VCaP (cell line): Measurements from ENCODE around the gene PSMC3.

Experiments
- H3K27ac ChIP-seq: fragments of 450-650 bp; 2 replicates; pipeline ENCODE4 v1.5.1; 2017
- TF ChIP-seq, protein P1 (sequence below): fragments of 450-650 bp; conservative IDR thresholded peaks from 2 replicates; pipeline ENCODE4 v1.5.1; 2017; ENCODE audit warnings: mild to moderate bottlenecking, moderate library complexity

The PSMC3 gene

GRCh38 chr11:47376525-47377371, 49.5 kb downstream of the PSMC3 start:
- TF ChIP-seq, protein P1, sequence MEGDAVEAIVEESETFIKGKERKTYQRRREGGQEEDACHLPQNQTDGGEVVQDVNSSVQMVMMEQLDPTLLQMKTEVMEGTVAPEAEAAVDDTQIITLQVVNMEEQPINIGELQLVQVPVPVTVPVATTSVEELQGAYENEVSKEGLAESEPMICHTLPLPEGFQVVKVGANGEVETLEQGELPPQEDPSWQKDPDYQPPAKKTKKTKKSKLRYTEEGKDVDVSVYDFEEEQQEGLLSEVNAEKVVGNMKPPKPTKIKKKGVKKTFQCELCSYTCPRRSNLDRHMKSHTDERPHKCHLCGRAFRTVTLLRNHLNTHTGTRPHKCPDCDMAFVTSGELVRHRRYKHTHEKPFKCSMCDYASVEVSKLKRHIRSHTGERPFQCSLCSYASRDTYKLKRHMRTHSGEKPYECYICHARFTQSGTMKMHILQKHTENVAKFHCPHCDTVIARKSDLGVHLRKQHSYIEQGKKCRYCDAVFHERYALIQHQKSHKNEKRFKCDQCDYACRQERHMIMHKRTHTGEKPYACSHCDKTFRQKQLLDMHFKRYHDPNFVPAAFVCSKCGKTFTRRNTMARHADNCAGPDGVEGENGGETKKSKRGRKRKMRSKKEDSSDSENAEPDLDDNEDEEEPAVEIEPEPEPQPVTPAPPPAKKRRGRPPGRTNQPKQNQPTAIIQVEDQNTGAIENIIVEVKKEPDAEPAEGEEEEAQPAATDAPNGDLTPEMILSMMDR, result no peak
- H3K27ac ChIP-seq, result no peak overlapping the region

DNA sequence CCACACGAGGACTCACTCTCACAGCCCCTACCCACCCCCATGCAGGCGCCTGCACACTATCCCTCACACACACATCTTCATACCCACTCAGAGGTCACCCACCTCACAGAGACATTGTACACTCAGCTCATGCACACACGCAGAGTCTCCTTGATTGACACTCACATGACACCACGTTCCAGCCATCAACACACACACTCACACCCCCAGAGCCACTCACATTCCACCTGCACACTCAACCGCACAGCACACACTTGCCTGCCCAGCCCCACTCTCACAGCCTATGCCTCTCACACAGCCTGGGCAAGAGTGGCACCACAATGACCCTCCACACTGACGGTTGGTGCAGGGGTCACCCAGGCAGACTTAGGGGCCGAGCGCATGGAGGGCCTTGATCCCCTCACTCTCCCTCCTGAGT, 50.1 kb downstream of the PSMC3 start:
- H3K27ac ChIP-seq, result no peak overlapping the region
- TF ChIP-seq, protein P1, result no peak

DNA sequence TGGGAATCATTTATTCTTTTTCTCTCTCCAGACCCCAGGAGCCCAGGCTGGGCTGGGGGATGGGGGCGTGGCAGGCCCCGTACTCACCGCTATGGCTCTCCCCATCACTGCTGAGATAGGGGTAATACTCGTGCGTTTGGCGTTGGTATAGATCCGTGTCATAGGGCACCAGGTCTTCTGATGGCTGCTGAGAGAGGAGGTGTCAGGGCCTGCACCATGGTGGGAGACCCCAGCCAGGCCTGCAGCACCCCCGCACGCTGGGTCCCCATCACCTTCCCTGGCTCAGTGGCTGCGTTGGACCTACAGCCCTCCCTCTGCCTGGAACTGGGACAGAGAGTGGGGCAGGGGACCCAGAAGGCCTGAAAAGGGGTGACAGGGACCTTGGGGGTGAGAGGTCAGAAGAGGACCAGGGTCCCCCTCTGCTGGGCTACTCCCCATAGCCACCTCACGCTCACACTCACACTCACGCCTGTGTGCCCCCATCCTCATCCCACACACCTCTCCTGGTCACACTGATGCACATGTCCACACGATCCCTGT, 50.6 kb downstream of the PSMC3 start:
- H3K27ac ChIP-seq, result no peak overlapping the region

GRCh38 chr11:47375020-47375419, 51.2 kb downstream of the PSMC3 start:
- TF ChIP-seq, protein P1, result no peak
- no peak overlapping the region for H3K27ac ChIP-seq

More for the DNA sequence above, 50.6 kb downstream of the PSMC3 start:
- TF ChIP-seq, protein P1, result no peak

GRCh38 chr11:47374720-47375019, 51.6 kb downstream of the PSMC3 start:
- no peak overlapping the region for H3K27ac ChIP-seq
- TF ChIP-seq, protein P1, result no peak

DNA sequence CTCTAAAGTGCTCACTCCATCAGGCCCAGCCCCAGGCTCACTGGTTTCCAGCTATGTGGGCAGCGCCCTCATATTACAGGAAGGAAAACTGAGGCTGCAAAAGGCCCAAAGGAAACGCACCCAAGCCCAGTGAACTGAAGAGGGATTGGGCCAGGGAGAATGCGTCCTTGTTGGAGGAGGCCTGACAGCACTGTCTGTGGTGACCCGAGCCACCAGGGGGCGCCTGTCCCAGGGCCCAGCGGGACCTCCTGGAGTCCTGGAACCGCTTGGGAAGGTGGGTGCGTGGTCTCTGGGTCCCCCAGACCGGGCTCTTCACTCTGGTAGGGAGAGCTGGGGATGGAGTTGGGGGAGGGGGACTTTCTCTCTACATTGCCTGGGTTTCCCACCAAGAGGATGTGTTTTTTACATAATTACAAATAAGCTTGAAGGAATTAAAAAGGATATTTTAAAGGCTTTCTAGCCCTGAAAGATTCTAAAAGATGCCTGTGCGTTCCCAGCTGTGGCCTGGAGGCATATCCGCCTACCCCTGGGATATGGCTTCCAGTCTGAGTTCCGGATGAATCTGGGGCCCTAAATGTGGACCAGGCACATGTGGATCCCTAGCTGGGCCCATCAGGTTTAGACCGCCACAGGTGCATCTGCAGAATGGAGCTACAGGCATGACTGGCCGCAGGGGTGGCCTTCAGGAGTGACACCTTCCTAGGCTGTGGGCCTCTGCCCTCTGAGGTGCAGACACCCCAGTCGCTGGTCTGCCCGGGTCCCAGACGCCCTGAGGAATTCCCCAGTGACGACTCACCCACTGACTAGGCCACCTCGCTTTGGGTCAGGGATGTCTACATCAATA, 52.1 kb downstream of the PSMC3 start:
- TF ChIP-seq, protein P1, result peak; percentile 85
- H3K27ac ChIP-seq, result no peak overlapping the region

- H3K27ac ChIP-seq, result no peak overlapping the region
- TF ChIP-seq, protein P1, result no peak
These were observed 53.8 kb downstream of the PSMC3 start for GRCh38 chr11:47372422-47372821.
